ENCODE measurements around the gene DSCAM.

The DSCAM gene

DNA sequence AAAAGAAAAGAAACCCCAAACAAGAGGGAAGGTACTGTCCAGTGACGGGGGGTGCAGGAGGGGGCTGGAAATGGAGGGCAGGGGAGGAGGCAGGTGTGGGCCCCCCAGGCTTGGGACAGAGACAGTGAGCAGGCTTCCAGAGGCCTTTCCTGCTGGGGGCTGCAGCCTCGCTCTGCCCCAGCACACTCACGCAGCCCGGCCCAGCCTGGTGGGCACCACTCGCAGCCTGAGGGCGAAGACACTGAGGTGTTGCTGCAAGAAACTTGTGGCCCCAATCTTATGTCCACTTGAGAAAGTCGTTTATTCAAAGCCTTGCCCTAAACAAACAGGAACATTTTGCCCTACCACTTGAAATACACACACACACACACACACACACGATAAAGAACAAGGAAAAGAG lies 705.3 kb downstream of the DSCAM start:
- Histone ChIP-seq H3K27me3 (ENCODE audit: control insufficient read depth in 5 of 5, insufficient read depth in 4 of 5, low read length in 5 of 5) (peaks cover 0 to 15% (median 5%) of the 10 kb centered on the region in 5 donors), H3K9ac (ENCODE audit: low read length in 5 of 5) (no peak overlapping the region), H3K4me1 (ENCODE audit: control insufficient read depth in 5 of 5, insufficient read depth in 5 of 5, low read length in 5 of 5) (no peaks in the 10 kb centered on the region), H3K9me3 (ENCODE audit: control insufficient read depth in 5 of 5, low read length in 5 of 5) (no peaks in the 10 kb centered on the region), H3K4me3 (ENCODE audit: low read depth in 1 of 5, low read length in 5 of 5) (no peak overlapping the region), H3K36me3 (ENCODE audit: control insufficient read depth in 5 of 5, insufficient read depth in 5 of 5, low read length in 5 of 5) (no peaks in the 10 kb centered on the region), H3K27ac (ENCODE audit: low read depth, low read length) (no peak overlapping the region)

- H3K9me3 ChIP-seq (ENCODE audit: control insufficient read depth in 5 of 5, low read length in 5 of 5): no peaks in the 10 kb centered on the region
- no peak overlapping the region for H3K27ac ChIP-seq (ENCODE audit: low read depth, low read length)
- H3K36me3 ChIP-seq (ENCODE audit: control insufficient read depth in 5 of 5, insufficient read depth in 5 of 5, low read length in 5 of 5): no peaks in the 10 kb centered on the region
- peaks cover 0 to 15% (median 5%) of the 10 kb centered on the region in 5 donors for H3K27me3 ChIP-seq (ENCODE audit: control insufficient read depth in 5 of 5, insufficient read depth in 4 of 5, low read length in 5 of 5)
- H3K9ac ChIP-seq (ENCODE audit: low read length in 5 of 5): no peak overlapping the region
- no peak overlapping the region for H3K4me3 ChIP-seq (ENCODE audit: low read depth in 1 of 5, low read length in 5 of 5)
- no peaks in the 10 kb centered on the region for H3K4me1 ChIP-seq (ENCODE audit: control insufficient read depth in 5 of 5, insufficient read depth in 5 of 5, low read length in 5 of 5)
Measured at GRCh38 chr21:40140675-40141074, 706.3 kb downstream of the DSCAM start.

GRCh38 chr21:40139636-40140035 lies 707.3 kb downstream of the DSCAM start:
- no peak overlapping the region for H3K9ac ChIP-seq (ENCODE audit: low read length in 5 of 5)
- H3K4me1 ChIP-seq (ENCODE audit: control insufficient read depth in 5 of 5, insufficient read depth in 5 of 5, low read length in 5 of 5): no peaks in the 10 kb centered on the region
- peaks cover 0 to 21% (median 8%) of the 10 kb centered on the region in 5 donors for H3K27me3 ChIP-seq (ENCODE audit: control insufficient read depth in 5 of 5, insufficient read depth in 4 of 5, low read length in 5 of 5)
- no peaks in the 10 kb centered on the region for H3K36me3 ChIP-seq (ENCODE audit: control insufficient read depth in 5 of 5, insufficient read depth in 5 of 5, low read length in 5 of 5)
- H3K4me3 ChIP-seq (ENCODE audit: low read depth in 1 of 5, low read length in 5 of 5): no peak overlapping the region
- H3K27ac ChIP-seq (ENCODE audit: low read depth, low read length): no peak overlapping the region
- H3K9me3 ChIP-seq (ENCODE audit: control insufficient read depth in 5 of 5, low read length in 5 of 5): no peaks in the 10 kb centered on the region

DNA sequence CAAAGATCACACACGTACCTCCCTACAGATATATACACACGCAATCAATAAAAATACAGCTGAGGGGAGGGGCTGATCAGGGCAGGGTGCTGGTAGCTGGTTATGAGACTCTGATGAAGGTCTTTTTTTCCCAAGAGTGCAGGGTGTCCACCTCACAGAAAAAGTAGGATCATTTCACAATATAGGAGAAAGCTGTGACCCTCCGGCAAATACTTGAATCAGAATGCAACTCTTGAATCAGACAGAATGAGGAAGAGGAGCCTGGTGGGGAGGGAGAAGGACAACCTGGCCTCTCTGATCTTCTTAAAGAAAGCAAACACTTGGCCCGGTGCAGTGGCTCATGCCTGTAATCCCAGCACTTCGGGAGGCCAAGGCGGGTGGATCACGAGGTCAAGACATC lies 710.4 kb downstream of the DSCAM start:
- Histone ChIP-seq H3K36me3 (ENCODE audit: control insufficient read depth in 5 of 5, insufficient read depth in 5 of 5, low read length in 5 of 5) (no peaks in the 10 kb centered on the region), H3K27ac (ENCODE audit: low read depth, low read length) (no peak overlapping the region), H3K9ac (ENCODE audit: low read length in 5 of 5) (no peak overlapping the region), H3K4me3 (ENCODE audit: low read depth in 1 of 5, low read length in 5 of 5) (no peak overlapping the region), H3K4me1 (ENCODE audit: control insufficient read depth in 5 of 5, insufficient read depth in 5 of 5, low read length in 5 of 5) (no peaks in the 10 kb centered on the region), H3K27me3 (ENCODE audit: control insufficient read depth in 5 of 5, insufficient read depth in 4 of 5, low read length in 5 of 5) (peaks cover 0 to 20% (median 8%) of the 10 kb centered on the region in 5 donors), H3K9me3 (ENCODE audit: control insufficient read depth in 5 of 5, low read length in 5 of 5) (peaks cover 0 to 6% (median 5%) of the 10 kb centered on the region in 5 donors)

- Histone ChIP-seq H3K4me1 (ENCODE audit: control insufficient read depth in 5 of 5, insufficient read depth in 5 of 5, low read length in 5 of 5) (no peaks in the 10 kb centered on the region), H3K36me3 (ENCODE audit: control insufficient read depth in 5 of 5, insufficient read depth in 5 of 5, low read length in 5 of 5) (no peaks in the 10 kb centered on the region), H3K27ac (ENCODE audit: low read depth, low read length) (no peak overlapping the region), H3K4me3 (ENCODE audit: low read depth in 1 of 5, low read length in 5 of 5) (no peak overlapping the region), H3K9me3 (ENCODE audit: control insufficient read depth in 5 of 5, low read length in 5 of 5) (peaks cover 0 to 6% (median 5%) of the 10 kb centered on the region in 5 donors), H3K9ac (ENCODE audit: low read length in 5 of 5) (no peak overlapping the region), H3K27me3 (ENCODE audit: control insufficient read depth in 5 of 5, insufficient read depth in 4 of 5, low read length in 5 of 5) (peaks cover 0 to 18% (median 5%) of the 10 kb centered on the region in 5 donors)
Measured at GRCh38 chr21:40134731-40135492, 712.0 kb downstream of the DSCAM start.

DNA sequence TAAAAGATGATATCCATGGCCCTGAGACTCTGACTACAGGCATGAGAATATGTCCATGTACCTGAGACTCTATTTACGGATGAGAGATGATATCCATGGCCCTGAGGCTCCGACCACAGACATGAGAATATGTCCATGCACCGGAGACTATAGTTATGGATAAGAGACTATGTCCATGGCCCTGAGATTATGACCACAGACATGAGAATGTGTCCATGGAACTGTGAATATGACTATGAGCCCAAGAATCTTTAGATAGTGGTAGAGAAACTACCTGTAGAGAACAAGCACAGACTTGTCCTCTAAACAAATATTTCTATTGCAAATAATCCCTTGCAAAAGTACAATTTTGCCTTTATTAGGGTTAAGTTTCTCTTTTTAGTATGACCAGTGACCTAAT lies 716.5 kb downstream of the DSCAM start:
- no peak overlapping the region for H3K4me3 ChIP-seq (ENCODE audit: low read depth in 1 of 5, low read length in 5 of 5)
- H3K36me3 ChIP-seq (ENCODE audit: control insufficient read depth in 5 of 5, insufficient read depth in 5 of 5, low read length in 5 of 5): no peaks in the 10 kb centered on the region
- H3K9me3 ChIP-seq (ENCODE audit: control insufficient read depth in 5 of 5, low read length in 5 of 5): peaks cover 0 to 6% (median 5%) of the 10 kb centered on the region in 5 donors
- H3K27ac ChIP-seq (ENCODE audit: low read depth, low read length): no peak overlapping the region
- peaks cover 0 to 8% (median 2%) of the 10 kb centered on the region in 5 donors for H3K27me3 ChIP-seq (ENCODE audit: control insufficient read depth in 5 of 5, insufficient read depth in 4 of 5, low read length in 5 of 5)
- no peaks in the 10 kb centered on the region for H3K4me1 ChIP-seq (ENCODE audit: control insufficient read depth in 5 of 5, insufficient read depth in 5 of 5, low read length in 5 of 5)
- H3K9ac ChIP-seq (ENCODE audit: low read length in 5 of 5): no peak overlapping the region

GRCh38 chr21:40129809-40130208 lies 717.1 kb downstream of the DSCAM start:
- H3K4me1 ChIP-seq (ENCODE audit: control insufficient read depth in 5 of 5, insufficient read depth in 5 of 5, low read length in 5 of 5): no peaks in the 10 kb centered on the region
- H3K27me3 ChIP-seq (ENCODE audit: control insufficient read depth in 5 of 5, insufficient read depth in 4 of 5, low read length in 5 of 5): peaks cover 0 to 2% (median 0%) of the 10 kb centered on the region in 5 donors
- peaks cover 0 to 6% (median 5%) of the 10 kb centered on the region in 5 donors for H3K9me3 ChIP-seq (ENCODE audit: control insufficient read depth in 5 of 5, low read length in 5 of 5)
- no peak overlapping the region for H3K27ac ChIP-seq (ENCODE audit: low read depth, low read length)
- H3K36me3 ChIP-seq (ENCODE audit: control insufficient read depth in 5 of 5, insufficient read depth in 5 of 5, low read length in 5 of 5): no peaks in the 10 kb centered on the region
- no peak overlapping the region for H3K9ac ChIP-seq (ENCODE audit: low read length in 5 of 5)
- no peak overlapping the region for H3K4me3 ChIP-seq (ENCODE audit: low read depth in 1 of 5, low read length in 5 of 5)

GRCh38 chr21:40128891-40129290 lies 718.1 kb downstream of the DSCAM start:
- no peak overlapping the region for H3K4me3 ChIP-seq (ENCODE audit: low read depth in 1 of 5, low read length in 5 of 5)
- peaks cover 0 to 8% (median 5%) of the 10 kb centered on the region in 5 donors for H3K9me3 ChIP-seq (ENCODE audit: control insufficient read depth in 5 of 5, low read length in 5 of 5)
- peaks cover 0 to 2% (median 0%) of the 10 kb centered on the region in 5 donors for H3K27me3 ChIP-seq (ENCODE audit: control insufficient read depth in 5 of 5, insufficient read depth in 4 of 5, low read length in 5 of 5)
- no peak overlapping the region for H3K9ac ChIP-seq (ENCODE audit: low read length in 5 of 5)
- H3K36me3 ChIP-seq (ENCODE audit: control insufficient read depth in 5 of 5, insufficient read depth in 5 of 5, low read length in 5 of 5): no peaks in the 10 kb centered on the region
- no peak overlapping the region for H3K27ac ChIP-seq (ENCODE audit: low read depth, low read length)
- no peaks in the 10 kb centered on the region for H3K4me1 ChIP-seq (ENCODE audit: control insufficient read depth in 5 of 5, insufficient read depth in 5 of 5, low read length in 5 of 5)

DNA sequence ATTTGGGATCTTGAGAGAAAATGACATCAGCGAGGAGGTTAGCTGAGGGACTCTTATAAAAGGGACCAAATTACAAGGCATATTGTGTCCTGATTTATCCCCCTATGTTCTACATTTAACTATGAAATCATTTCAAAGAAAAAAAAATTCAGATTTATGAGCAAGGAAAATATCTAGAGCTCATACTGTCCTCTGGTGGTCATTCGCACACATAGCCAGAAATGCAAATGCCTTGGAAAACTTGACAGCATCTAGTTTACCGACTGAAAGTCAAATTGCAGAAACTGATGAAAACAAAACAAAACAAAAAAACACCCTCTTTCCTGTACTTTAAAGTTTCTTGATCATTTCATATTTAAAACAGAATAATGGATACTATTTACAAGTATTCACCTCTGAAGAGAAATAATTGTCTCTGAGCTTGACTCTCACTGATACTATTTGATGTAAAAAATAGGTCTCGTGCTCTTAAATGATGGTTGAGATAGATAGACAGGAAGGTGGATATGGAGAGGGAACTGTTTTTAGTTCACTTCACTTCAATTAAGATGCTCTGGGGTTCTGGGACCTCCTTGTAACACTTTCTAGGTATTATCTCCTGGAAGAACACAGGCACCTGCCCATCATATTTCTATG lies 725.9 kb downstream of the DSCAM start:
- H3K4me1 ChIP-seq (ENCODE audit: control insufficient read depth in 5 of 5, insufficient read depth in 5 of 5, low read length in 5 of 5): no peaks in the 10 kb centered on the region
- no peaks in the 10 kb centered on the region for H3K27me3 ChIP-seq (ENCODE audit: control insufficient read depth in 5 of 5, insufficient read depth in 4 of 5, low read length in 5 of 5)
- H3K27ac ChIP-seq (ENCODE audit: low read depth, low read length): no peak overlapping the region
- no peak overlapping the region for H3K9ac ChIP-seq (ENCODE audit: low read length in 5 of 5)
- peaks cover 0 to 2% (median 0%) of the 10 kb centered on the region in 5 donors for H3K9me3 ChIP-seq (ENCODE audit: control insufficient read depth in 5 of 5, low read length in 5 of 5)
- H3K4me3 ChIP-seq (ENCODE audit: low read depth in 1 of 5, low read length in 5 of 5): no peak overlapping the region
- no peaks in the 10 kb centered on the region for H3K36me3 ChIP-seq (ENCODE audit: control insufficient read depth in 5 of 5, insufficient read depth in 5 of 5, low read length in 5 of 5)

DNA sequence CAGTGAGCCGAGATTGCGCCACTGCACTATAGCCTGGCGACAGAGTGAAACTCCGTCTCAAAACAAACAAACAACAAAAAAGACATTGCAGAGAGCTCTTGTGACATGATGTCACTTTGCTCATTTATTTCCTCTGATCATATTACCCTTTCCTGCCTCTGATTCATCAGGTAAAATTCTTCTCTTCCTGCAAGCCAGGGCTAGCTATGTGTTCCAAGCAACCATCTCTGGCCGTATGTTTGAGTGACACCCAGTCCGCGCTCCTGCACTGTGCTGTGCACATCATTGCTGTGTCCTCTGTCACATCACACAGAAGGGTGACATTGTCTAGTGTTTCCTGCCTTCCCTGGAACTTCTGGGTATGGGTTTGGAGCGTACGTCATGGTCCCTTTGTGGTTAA lies 728.4 kb downstream of the DSCAM start:
- H3K36me3 ChIP-seq (ENCODE audit: control insufficient read depth in 5 of 5, insufficient read depth in 5 of 5, low read length in 5 of 5): no peaks in the 10 kb centered on the region
- H3K4me1 ChIP-seq (ENCODE audit: control insufficient read depth in 5 of 5, insufficient read depth in 5 of 5, low read length in 5 of 5): no peaks in the 10 kb centered on the region
- no peaks in the 10 kb centered on the region for H3K9me3 ChIP-seq (ENCODE audit: control insufficient read depth in 5 of 5, low read length in 5 of 5)
- H3K27me3 ChIP-seq (ENCODE audit: control insufficient read depth in 5 of 5, insufficient read depth in 4 of 5, low read length in 5 of 5): no peaks in the 10 kb centered on the region
- H3K27ac ChIP-seq (ENCODE audit: low read depth, low read length): no peak overlapping the region
- H3K4me3 ChIP-seq (ENCODE audit: low read depth in 1 of 5, low read length in 5 of 5): no peak overlapping the region
- H3K9ac ChIP-seq (ENCODE audit: low read length in 5 of 5): no peak overlapping the region

Data from subcutaneous abdominal adipose tissue (tissue), 5 donors.